ENCODE measurements around the gene BCAS3. TPM values are rescaled to one million over a fixed set of nuclear protein-coding genes. Genes with fewer than 3 reads are reported as not detected.

BCAS3 gene
- total RNA-seq, 1 donor from 2014 or later, result 30.5 TPM

- Mint-ChIP-seq H3K27ac (ENCODE audit: unreplicated experiment) (peak overlapping the region; percentile 89), H3K9me3 (no peaks in the 10 kb centered on the region), H3K4me3 (no peak overlapping the region), H3K27me3 (ENCODE audit: low read depth) (no peaks in the 10 kb centered on the region), H3K4me1 (peaks cover 70% of the 10 kb centered on the region), H3K36me3 (ENCODE audit: low read depth) (no peaks in the 10 kb centered on the region)
- DNase-seq (ENCODE audit: low read depth, low spot score), result no peak
- TF ChIP-seq, protein P1, sequence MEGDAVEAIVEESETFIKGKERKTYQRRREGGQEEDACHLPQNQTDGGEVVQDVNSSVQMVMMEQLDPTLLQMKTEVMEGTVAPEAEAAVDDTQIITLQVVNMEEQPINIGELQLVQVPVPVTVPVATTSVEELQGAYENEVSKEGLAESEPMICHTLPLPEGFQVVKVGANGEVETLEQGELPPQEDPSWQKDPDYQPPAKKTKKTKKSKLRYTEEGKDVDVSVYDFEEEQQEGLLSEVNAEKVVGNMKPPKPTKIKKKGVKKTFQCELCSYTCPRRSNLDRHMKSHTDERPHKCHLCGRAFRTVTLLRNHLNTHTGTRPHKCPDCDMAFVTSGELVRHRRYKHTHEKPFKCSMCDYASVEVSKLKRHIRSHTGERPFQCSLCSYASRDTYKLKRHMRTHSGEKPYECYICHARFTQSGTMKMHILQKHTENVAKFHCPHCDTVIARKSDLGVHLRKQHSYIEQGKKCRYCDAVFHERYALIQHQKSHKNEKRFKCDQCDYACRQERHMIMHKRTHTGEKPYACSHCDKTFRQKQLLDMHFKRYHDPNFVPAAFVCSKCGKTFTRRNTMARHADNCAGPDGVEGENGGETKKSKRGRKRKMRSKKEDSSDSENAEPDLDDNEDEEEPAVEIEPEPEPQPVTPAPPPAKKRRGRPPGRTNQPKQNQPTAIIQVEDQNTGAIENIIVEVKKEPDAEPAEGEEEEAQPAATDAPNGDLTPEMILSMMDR (conservative IDR thresholded peaks at IDR 0.05), result no peak
Measured at GRCh38 chr17:61322325-61323002, 644.8 kb downstream of the BCAS3 start.

GRCh38 chr17:61323003-61323908, 645.6 kb downstream of the BCAS3 start:
- H3K9me3 Mint-ChIP-seq, result no peaks in the 10 kb centered on the region
- H3K4me1 Mint-ChIP-seq, result peaks cover 68% of the 10 kb centered on the region
- H3K27me3 Mint-ChIP-seq (ENCODE audit: low read depth), result no peaks in the 10 kb centered on the region
- H3K36me3 Mint-ChIP-seq (ENCODE audit: low read depth), result no peaks in the 10 kb centered on the region
- peak overlapping the region; percentile 54 for H3K4me3 Mint-ChIP-seq
- H3K27ac Mint-ChIP-seq (ENCODE audit: unreplicated experiment), result peak overlapping the region; percentile 24
- TF ChIP-seq, protein P1 (conservative IDR thresholded peaks at IDR 0.05), result no peak
- no peak for DNase-seq (ENCODE audit: low read depth, low spot score)

DNA sequence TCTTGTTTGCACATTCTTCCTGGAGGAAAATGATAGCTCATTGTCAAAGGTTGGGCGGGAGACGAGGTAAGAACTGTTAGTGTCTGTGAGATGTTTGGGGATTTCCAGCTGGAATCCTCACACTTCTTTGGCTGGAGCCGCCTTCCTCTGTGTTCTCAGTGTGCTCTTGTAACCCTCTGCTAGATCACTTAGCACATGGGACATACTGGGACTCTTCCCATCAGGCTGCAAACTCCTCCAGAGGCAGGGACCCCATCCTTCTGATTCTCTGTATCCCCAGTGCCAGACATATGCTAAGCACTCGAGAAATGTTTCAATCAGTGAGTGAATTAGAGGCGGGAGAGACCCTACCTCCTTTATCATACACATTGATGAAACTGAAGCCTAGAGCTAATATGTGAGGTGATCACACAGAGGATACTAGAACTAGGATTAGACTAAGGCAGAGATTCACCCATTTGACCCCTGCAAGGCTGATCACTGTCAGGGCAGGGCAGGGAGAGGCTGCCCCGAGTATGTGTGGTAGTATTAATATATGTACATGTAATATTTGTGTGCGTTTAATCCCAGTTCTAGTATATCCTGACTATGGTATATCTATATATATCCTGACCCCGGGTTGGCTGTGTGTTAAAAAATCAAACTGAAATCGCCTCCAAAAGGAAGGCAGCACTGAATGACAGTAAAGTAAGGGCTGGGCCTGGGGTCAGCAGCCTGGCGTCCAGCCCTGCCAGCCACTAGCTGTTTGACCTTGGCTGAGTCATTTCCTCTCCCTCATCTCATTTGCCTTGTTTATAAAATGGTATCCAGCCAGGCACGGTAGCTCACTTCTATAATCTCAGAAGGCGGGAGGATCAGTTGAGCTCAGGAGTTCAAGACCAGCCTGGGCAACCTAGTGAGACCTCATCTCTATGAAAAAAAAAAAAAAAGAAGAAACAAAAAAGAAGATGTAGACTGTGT, 646.5 kb downstream of the BCAS3 start:
- Mint-ChIP-seq H3K9me3 (no peaks in the 10 kb centered on the region), H3K27ac (ENCODE audit: unreplicated experiment) (peak overlapping the region; percentile 68), H3K27me3 (ENCODE audit: low read depth) (no peaks in the 10 kb centered on the region), H3K4me3 (peak overlapping the region; percentile 54), H3K36me3 (ENCODE audit: low read depth) (no peaks in the 10 kb centered on the region), H3K4me1 (peaks cover 58% of the 10 kb centered on the region)
- TF ChIP-seq, protein P1 (conservative IDR thresholded peaks at IDR 0.05), result no peak
- no peak for DNase-seq (ENCODE audit: low read depth, low spot score)

DNA sequence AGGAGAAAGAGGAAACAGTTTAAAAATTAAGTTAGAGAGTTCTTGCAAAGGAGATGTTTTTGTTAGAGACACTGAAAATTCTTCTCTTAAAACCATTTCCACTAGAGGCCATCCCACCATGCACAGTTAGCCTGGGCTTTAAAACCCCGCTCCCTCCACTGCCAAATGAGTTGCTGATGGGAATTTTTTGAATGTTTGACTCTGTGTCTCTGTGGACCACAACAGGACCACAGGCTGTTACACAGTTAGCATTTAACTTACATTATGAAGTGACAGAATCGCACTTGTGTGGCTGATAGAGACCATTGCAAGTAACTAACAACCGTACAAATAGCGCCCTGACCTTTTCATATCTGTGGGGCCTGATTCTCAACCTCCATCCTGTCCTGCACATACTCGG, 647.3 kb downstream of the BCAS3 start:
- no peaks in the 10 kb centered on the region for H3K36me3 Mint-ChIP-seq (ENCODE audit: low read depth)
- peak overlapping the region; percentile 92 for H3K27ac Mint-ChIP-seq (ENCODE audit: unreplicated experiment)
- no peaks in the 10 kb centered on the region for H3K9me3 Mint-ChIP-seq
- H3K4me1 Mint-ChIP-seq, result peaks cover 58% of the 10 kb centered on the region
- H3K27me3 Mint-ChIP-seq (ENCODE audit: low read depth), result no peaks in the 10 kb centered on the region
- TF ChIP-seq, protein P1 (conservative IDR thresholded peaks at IDR 0.05), result no peak
- H3K4me3 Mint-ChIP-seq, result peak overlapping the region; percentile 24
- no peak for DNase-seq (ENCODE audit: low read depth, low spot score)
